ENCODE measurements around the gene FHAD1.

- no peak for TF ChIP-seq PATZ1 (CRISPR knock-in tag; IDR thresholded peaks at IDR 0.05; ENCODE audit: borderline replicate concordance)
- TF ChIP-seq ZNF565 (CRISPR knock-in tag; conservative IDR thresholded peaks at IDR 0.05; ENCODE audit: low read depth) = no peak
- no peak for TF ChIP-seq POU6F1 (CRISPR knock-in tag; IDR thresholded peaks at IDR 0.05; ENCODE audit: borderline replicate concordance, low read depth)
- TF ChIP-seq ZNF70 (CRISPR knock-in tag; IDR thresholded peaks at IDR 0.05) = no peak
- no peak for TF ChIP-seq TSHZ2 (CRISPR knock-in tag; IDR thresholded peaks at IDR 0.05)
- TF ChIP-seq ARNTL (CRISPR knock-in tag; IDR thresholded peaks at IDR 0.05; ENCODE audit: borderline replicate concordance, low read depth) = no peak
- TF ChIP-seq RARB (CRISPR knock-in tag; IDR thresholded peaks at IDR 0.05) = no peak
- TF ChIP-seq ESRRG (CRISPR knock-in tag; IDR thresholded peaks at IDR 0.05) = no peak
- TF ChIP-seq ZFP30 (CRISPR knock-in tag; IDR thresholded peaks at IDR 0.05) = no peak
- TF ChIP-seq TOX (CRISPR knock-in tag; IDR thresholded peaks at IDR 0.05; ENCODE audit: borderline replicate concordance) = no peak
- no peak for TF ChIP-seq CREB5 (CRISPR knock-in tag; IDR thresholded peaks at IDR 0.05; ENCODE audit: low read depth)
These were observed 131.7 kb downstream of the FHAD1 start for GRCh38 chr1:15378729-15379128.

All from SK-N-SH treated with all-trans-retinoic acid at 6 μM for 48 hours (cell line).